Heart left ventricle (tissue), 13 donors: ENCODE measurements around the gene CCDC78.

Experiments used
- CTCF ChIP-seq, 12 donors: fragments of 200-600 bp; sonication (generic) in 4 of 12; IDR thresholded peaks; one replicate each; pipeline versions ENCODE4 v1.5.0 to v1.8.0; 2018 to 2022; ENCODE audit warnings: antibody characterized with exemption in 12 of 12, mild to moderate bottlenecking in 5 of 12
- POLR2A ChIP-seq, 2 donors: fragments of 450-650 bp; IDR thresholded peaks; one replicate each; pipeline ENCODE4 v1.6.1; 2017; ENCODE audit warnings: antibody characterized with exemption in 2 of 2, mild to moderate bottlenecking in 2 of 2, moderate library complexity in 2 of 2
- donor health status: ischemic (EF 13 %, LVEDD 7.1; RV severe dilation, severe dysfunction).
- donor health status: DM: no; HTN: yes; CAD: no.
- donor health status: DM: no; HTN: no; CAD: no.
- donor health status: ischemic (EF 25% LVEDD 6.9; RV normal size, moderate dysfunction).
- donor health status: ischemic (EF 25% LVEDD 5.7; RV mildly dilated, moderate dysfunction).
- donor health status: ischemic (EF 35%, LVEDD 5.7; RV mildly dilated, moderate dysfunction).
- donor health status: nonischemic (EF 11% LVEDD 7.7; RV severe dilation, severe dysfunction).
- donor health status: DM: yes; HTN: yes; CAD: no.
- donor health status: PGD.
- donor health status: ischemic (EF 29% LVEDD 5.4; RV normal size, mild dysfunction).
- donor health status: nonischemic (EF 23%, LVEDD 6.1; RV moderate dilation, normal function).

DNA sequence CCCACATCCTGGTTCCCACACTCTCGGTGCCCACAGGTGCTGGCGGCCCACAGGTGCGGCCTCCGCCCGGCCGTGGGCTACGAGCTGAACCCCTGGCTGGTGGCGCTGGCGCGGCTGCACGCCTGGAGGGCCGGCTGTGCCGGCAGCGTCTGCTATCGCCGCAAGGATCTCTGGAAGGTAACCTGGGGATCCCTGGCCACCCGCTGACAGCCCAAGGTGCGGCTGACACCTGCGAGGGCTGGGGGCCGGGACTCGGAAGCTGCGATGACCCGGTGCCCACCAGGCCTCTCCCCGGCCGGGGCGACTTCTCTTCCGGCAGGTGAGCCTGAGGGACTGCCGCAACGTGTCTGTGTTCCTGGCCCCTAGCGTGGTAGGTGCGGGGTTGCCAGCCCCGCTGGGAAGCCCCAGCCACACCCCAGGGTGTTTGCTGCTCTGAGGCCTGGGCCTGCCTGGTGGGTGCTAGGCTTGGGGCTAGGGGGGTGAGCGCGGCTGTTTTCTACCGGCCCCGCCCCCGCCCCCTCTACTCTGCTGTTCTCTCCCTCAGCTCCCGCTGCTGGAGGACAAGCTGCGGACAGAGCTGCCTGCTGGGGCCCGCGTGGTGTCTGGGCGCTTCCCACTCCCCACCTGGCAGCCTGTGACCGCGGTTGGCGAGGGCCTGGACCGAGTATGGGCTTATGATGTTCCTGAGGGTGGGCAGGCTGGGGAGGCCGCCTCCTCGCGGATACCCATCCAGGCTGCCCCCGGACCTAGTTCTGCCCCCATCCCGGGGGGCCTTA, 4.3 kb downstream of the CCDC78 start:
- TF ChIP-seq CTCF (IDR thresholded peaks at IDR 0.05) (no peak), POLR2A (IDR thresholded peaks at IDR 0.05) (no peak)
